Skin of body (tissue), 3 donors: ENCODE data around the gene EPHA10. TPM values are rescaled to one million over a fixed set of nuclear protein-coding genes. Genes with fewer than 3 reads are reported as not detected.
A peak's percentile ranks its signal among the peaks of the same experiment; 100 is the strongest.

Source experiments
- DNase-seq: peaks from one replicate; lab custom pipeline; 2025; lab: John Stamatoyannopoulos, UW
- small RNA-seq: library from RNA; depleted of rRNA; stranded (forward); fragments of <200 nt; gene quantifications from one replicate; pipeline ENCODE3, GENCODE V24; 2014; ENCODE audit warnings: low replicate concordance
- total RNA-seq: library from RNA; depleted of rRNA; stranded (reverse); fragments of >200 nt; gene quantifications from one replicate; pipeline ENCODE4 v1.2.3, GENCODE V29; 2014

Gene EPHA10
- total RNA-seq, 1 donor from 2014 or later = 0.49 TPM

GRCh38 chr1:37676281-37677142 lies 88.4 kb downstream of the EPHA10 start:
- peak; percentile 90 for DNase-seq

- DNase-seq = no peak
These were observed 91.0 kb downstream of the EPHA10 start for GRCh38 chr1:37673920-37674319.

- DNase-seq = no peak
These were observed 92.6 kb downstream of the EPHA10 start for GRCh38 chr1:37672136-37672870.

- no peak for DNase-seq
These were observed 93.7 kb downstream of the EPHA10 start for GRCh38 chr1:37671261-37671660.

- DNase-seq = no peak
These were observed 94.8 kb downstream of the EPHA10 start for GRCh38 chr1:37670133-37670532.

- peak; percentile 33 for DNase-seq
These were observed 97.8 kb downstream of the EPHA10 start for GRCh38 chr1:37667023-37667671.

- no peak for DNase-seq
These were observed 98.6 kb downstream of the EPHA10 start for GRCh38 chr1:37666241-37666867.

Small RNA genes within 50 kb of the gene (small RNA-seq; reads per million reads assigned to genes)
- not detected for gene RF00019

Other genes with a start within 250 kb of the EPHA10 start
- gene SNIP1, start 210.8 kb downstream of the EPHA10 start, total RNA-seq = 11.7 TPM
- 1.1 TPM for gene DNALI1, start 208.2 kb downstream of the EPHA10 start, total RNA-seq
- gene GNL2, start 169.2 kb downstream of the EPHA10 start, total RNA-seq = 70.7 TPM
- gene RSPO1, start 130.2 kb downstream of the EPHA10 start, total RNA-seq = 10.4 TPM
- 3.3 TPM for gene CDCA8, start 72.6 kb downstream of the EPHA10 start, total RNA-seq
- 3.5 TPM for gene MANEAL, start 28.7 kb upstream of the EPHA10 start, total RNA-seq
- 10.9 TPM for gene C1orf122, start 42.7 kb upstream of the EPHA10 start, total RNA-seq
- 10.8 TPM for gene YRDC, start 43.1 kb upstream of the EPHA10 start, total RNA-seq
- 4.7 TPM for gene MTF1, start 94.5 kb upstream of the EPHA10 start, total RNA-seq
- gene INPP5B, start 181.9 kb upstream of the EPHA10 start, total RNA-seq = 16.0 TPM
- 64.1 TPM for gene SF3A3, start 224.9 kb upstream of the EPHA10 start, total RNA-seq
- 23.4 TPM for gene FHL3, start 240.4 kb upstream of the EPHA10 start, total RNA-seq
- gene UTP11, start 247.6 kb upstream of the EPHA10 start, total RNA-seq = 38.6 TPM